ENCODE measurements around the gene PARP3.
"Not testable (repeated sequence)": the region's sequence is repeated elsewhere in the genome, so short reads cannot be mapped to it uniquely, and the experiment has no call there.

DNA sequence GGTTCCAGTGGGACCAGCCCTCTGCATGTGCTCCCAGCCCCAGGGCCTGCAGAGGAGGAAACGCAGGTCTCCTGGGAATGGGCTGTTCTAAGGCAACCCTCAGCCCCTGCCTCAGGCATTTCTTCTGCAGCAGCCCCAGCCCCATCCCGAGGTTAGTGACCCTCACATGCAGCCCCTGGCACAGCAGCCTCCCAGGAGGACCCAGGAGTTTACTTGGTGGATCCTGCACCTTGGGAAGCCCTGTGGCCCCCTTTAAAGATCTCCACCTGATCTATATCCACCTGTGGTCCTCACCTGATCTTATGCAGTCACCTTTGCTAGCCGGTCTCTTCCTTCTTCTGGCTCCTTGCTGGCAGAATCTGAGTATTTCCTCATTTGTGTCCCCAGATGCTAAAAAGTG is 13.2 kb upstream of the PARP3 start:
- not testable (repeated sequence) for TF ChIP-seq IRF5 (IDR thresholded peaks at IDR 0.05; ENCODE audit: borderline replicate concordance); NFIC (IDR thresholded peaks at IDR 0.05; ENCODE audit: low read depth, low read length); POLR2A (IDR thresholded peaks at IDR 0.05; ENCODE audit: low read depth, low read length); REST (IDR thresholded peaks at IDR 0.05; ENCODE audit: low read depth, low read length); POLR2AphosphoS5 (IDR thresholded peaks at IDR 0.05; ENCODE audit: low read length); STAT3 (IDR thresholded peaks at IDR 0.05; ENCODE audit: low read depth, low read length); SREBF2 (IDR thresholded peaks at IDR 0.05; ENCODE audit: low read length); RCOR1 (conservative IDR thresholded peaks at IDR 0.05; ENCODE audit: low read depth, low read length); ZZZ3 (IDR thresholded peaks at IDR 0.05; ENCODE audit: control insufficient read depth, insufficient read length, low read depth); BRCA1 (IDR thresholded peaks at IDR 0.05; ENCODE audit: low read depth, low read length); CBX5 (IDR thresholded peaks at IDR 0.05; ENCODE audit: low read depth); RAD51 (IDR thresholded peaks at IDR 0.05)
- TF ChIP-seq, protein P1, sequence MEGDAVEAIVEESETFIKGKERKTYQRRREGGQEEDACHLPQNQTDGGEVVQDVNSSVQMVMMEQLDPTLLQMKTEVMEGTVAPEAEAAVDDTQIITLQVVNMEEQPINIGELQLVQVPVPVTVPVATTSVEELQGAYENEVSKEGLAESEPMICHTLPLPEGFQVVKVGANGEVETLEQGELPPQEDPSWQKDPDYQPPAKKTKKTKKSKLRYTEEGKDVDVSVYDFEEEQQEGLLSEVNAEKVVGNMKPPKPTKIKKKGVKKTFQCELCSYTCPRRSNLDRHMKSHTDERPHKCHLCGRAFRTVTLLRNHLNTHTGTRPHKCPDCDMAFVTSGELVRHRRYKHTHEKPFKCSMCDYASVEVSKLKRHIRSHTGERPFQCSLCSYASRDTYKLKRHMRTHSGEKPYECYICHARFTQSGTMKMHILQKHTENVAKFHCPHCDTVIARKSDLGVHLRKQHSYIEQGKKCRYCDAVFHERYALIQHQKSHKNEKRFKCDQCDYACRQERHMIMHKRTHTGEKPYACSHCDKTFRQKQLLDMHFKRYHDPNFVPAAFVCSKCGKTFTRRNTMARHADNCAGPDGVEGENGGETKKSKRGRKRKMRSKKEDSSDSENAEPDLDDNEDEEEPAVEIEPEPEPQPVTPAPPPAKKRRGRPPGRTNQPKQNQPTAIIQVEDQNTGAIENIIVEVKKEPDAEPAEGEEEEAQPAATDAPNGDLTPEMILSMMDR (IDR thresholded peaks at IDR 0.05 in 2 of 3, conservative IDR thresholded peaks at IDR 0.05 in 1 of 3; ENCODE audit: control insufficient read depth in 2 of 3, extremely low read depth in 1 of 3, insufficient read depth in 1 of 3, low read depth in 3 of 3, low read length in 3 of 3), result not testable (repeated sequence)
- TF ChIP-seq, protein P2, sequence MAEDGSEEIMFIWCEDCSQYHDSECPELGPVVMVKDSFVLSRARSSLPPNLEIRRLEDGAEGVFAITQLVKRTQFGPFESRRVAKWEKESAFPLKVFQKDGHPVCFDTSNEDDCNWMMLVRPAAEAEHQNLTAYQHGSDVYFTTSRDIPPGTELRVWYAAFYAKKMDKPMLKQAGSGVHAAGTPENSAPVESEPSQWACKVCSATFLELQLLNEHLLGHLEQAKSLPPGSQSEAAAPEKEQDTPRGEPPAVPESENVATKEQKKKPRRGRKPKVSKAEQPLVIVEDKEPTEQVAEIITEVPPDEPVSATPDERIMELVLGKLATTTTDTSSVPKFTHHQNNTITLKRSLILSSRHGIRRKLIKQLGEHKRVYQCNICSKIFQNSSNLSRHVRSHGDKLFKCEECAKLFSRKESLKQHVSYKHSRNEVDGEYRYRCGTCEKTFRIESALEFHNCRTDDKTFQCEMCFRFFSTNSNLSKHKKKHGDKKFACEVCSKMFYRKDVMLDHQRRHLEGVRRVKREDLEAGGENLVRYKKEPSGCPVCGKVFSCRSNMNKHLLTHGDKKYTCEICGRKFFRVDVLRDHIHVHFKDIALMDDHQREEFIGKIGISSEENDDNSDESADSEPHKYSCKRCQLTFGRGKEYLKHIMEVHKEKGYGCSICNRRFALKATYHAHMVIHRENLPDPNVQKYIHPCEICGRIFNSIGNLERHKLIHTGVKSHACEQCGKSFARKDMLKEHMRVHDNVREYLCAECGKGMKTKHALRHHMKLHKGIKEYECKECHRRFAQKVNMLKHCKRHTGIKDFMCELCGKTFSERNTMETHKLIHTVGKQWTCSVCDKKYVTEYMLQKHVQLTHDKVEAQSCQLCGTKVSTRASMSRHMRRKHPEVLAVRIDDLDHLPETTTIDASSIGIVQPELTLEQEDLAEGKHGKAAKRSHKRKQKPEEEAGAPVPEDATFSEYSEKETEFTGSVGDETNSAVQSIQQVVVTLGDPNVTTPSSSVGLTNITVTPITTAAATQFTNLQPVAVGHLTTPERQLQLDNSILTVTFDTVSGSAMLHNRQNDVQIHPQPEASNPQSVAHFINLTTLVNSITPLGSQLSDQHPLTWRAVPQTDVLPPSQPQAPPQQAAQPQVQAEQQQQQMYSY (CRISPR knock-in tag; IDR thresholded peaks at IDR 0.05), result not testable (repeated sequence)

All from GM12878 (cell line).